T47D (cell line): ENCODE measurements around the gene CRHR1.

ENCODE experiments used
- DNase-seq, 2 experiments: peaks; one replicate each; pipeline versions ENCODE4 v3.0.0 to v3.0.0-alpha.2; 2011 to 2012; ENCODE audit warnings: low read depth in 1 of 2, low spot score in 1 of 2
- JUND ChIP-seq: IDR thresholded peaks from 2 replicates; pipeline ENCODE4 v1.6.1; 2012; ENCODE audit warnings: low read depth
- in situ Hi-C: cut with HindIII; loops from 2 replicates; pipeline ENCODE4 v1.10.0; 2016; ENCODE audit warnings: low sequenced_read_pairs, low pct_unique_long_range_greater_than_20kb

Gene CRHR1

GRCh38 chr17:45837187-45837586 is 53.1 kb downstream of the CRHR1 start:
- no peak for TF ChIP-seq JUND
- no peak for DNase-seq
- in situ Hi-C loops: no loop called here

- no peak for TF ChIP-seq JUND
- in situ Hi-C loops: no loop called here
- DNase-seq: no peak
Observed at GRCh38 chr17:45837603-45838002, 53.5 kb downstream of the CRHR1 start.

GRCh38 chr17:45838751-45839295 is 54.7 kb downstream of the CRHR1 start:
- no peak for DNase-seq
- in situ Hi-C loops: no loop called here
- TF ChIP-seq JUND: no peak

DNA sequence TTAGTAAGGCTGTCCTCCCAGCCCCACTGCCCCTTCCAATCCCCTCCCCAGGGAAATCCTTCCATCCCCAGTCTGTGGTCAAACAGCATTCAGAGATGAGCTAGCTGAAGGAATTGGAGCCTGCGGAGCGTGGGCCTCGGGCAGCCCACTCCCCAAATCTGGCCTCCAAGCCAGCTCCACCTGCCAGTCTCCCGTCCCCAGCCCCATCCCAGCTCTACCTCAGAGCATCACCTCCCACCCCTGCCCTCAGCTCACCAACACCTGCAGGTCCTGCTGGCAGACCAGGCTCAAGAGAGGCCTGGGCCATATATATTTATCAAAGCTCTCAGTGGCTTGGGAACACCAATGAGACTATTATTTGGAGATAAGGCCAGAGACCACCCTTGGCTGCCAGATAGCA is 55.3 kb downstream of the CRHR1 start:
- no peak for DNase-seq
- TF ChIP-seq JUND: no peak
- in situ Hi-C loops: no loop called here

DNA sequence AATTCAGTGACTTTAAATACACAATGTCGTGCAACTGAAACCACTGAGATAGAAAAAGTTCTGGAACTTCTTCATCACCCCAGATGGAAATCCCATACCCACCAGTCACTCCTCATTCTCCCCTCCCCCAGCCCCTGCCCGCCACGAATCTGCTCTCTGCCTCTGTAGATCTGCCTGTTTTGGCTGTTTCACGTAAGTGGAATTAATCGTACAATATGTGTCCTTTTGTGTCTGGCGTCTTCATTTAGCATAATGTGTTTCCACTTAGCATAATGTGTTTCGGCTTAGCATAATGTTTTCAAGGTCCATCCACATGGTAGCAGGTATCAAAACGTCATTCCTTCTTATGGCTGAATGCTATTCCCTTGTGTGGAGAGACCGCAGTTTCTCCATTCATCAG is 57.1 kb downstream of the CRHR1 start:
- no peak for DNase-seq
- no peak for TF ChIP-seq JUND
- in situ Hi-C loops: no loop called here

- DNase-seq: no peak
- no peak for TF ChIP-seq JUND
- in situ Hi-C loops: no loop called here
Observed at GRCh38 chr17:45841883-45842525, 57.9 kb downstream of the CRHR1 start.

DNA sequence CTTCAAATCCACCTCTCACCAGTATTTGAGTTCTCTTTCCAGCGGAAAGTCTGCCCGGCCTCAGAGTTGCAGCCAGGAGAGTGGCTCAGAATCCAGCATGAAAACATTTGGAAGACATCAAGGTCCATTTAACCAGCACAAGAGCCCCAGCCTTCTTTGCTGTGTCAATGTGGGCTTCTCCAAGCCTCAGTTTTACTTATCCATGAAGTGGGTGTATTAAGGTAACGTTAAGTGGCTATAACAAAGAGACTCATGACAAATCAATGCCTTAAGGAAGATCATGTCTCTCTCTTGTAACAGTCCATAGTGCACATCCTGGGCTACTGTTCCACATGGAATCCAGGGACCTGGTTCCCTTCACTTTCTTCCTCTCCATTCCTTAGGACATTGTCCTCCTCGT is 59.6 kb downstream of the CRHR1 start:
- no peak for TF ChIP-seq JUND
- in situ Hi-C loops: no loop called here
- no peak for DNase-seq

GRCh38 chr17:45844695-45845375 is 60.7 kb downstream of the CRHR1 start, which contains the start of gene SPPL2C:
TSS of gene SPPL2C (plus strand) at chr17:45844881. CDS start at chr17:45844907, 26 bp downstream.
- DNase-seq: no peak
- in situ Hi-C loops: no loop called here
- no peak for TF ChIP-seq JUND

- no peak for DNase-seq
- no peak for TF ChIP-seq JUND
- in situ Hi-C loops: no loop called here
Observed at GRCh38 chr17:45845376-45846185, 61.5 kb downstream of the CRHR1 start.

- DNase-seq: no peak
- in situ Hi-C loops: no loop called here
- no peak for TF ChIP-seq JUND
Observed at GRCh38 chr17:45846223-45846622, 62.1 kb downstream of the CRHR1 start.

- TF ChIP-seq JUND: no peak
- DNase-seq: no peak
- in situ Hi-C loops: no loop called here
Observed at GRCh38 chr17:45846646-45847045, 62.5 kb downstream of the CRHR1 start.

DNA sequence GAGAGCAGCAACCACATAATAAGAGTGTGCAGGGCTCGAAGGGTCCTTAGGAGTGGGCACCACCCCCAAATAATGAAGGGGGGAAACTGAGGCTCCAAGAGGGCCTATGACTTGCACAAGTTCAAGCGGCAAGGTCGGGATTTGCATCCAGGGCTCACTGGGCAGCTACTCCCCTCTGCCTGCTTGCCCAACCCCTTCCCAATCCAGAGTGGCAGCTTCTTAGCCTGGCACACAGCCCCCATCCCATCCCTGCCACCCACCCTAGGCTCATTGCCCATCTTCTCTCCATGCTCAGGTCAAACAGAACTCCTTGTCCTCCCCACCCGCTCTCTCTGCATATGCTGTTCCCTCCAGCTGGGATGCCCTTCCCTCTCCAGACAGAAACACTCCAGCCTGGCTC is 63.0 kb downstream of the CRHR1 start:
- in situ Hi-C loops: no loop called here
- no peak for DNase-seq
- TF ChIP-seq JUND: no peak

- DNase-seq: no peak
- TF ChIP-seq JUND: no peak
- in situ Hi-C loops: no loop called here
Observed at GRCh38 chr17:45847747-45848146, 63.6 kb downstream of the CRHR1 start.
